H9 (cell line): ENCODE measurements around the gene ZFYVE19. TPM values are rescaled to one million over a fixed set of nuclear protein-coding genes. Genes with fewer than 3 reads are reported as not detected.

ENCODE experiments used
- DNase-seq: peaks from one replicate; pipeline ENCODE4 v3.0.0-alpha.2; 2017
- H2AFZ ChIP-seq: one replicate; pipeline ENCODE4 v1.6.1; 2013; ENCODE audit warnings: mild to moderate bottlenecking, low read length, control low read depth, moderate library complexity
- H2AK5ac ChIP-seq: 2 replicates; pipeline ENCODE4 v1.6.1; 2013; ENCODE audit warnings: low read length, control low read depth, mixed read lengths; ENCODE audit not compliant: insufficient read length
- H2BK120ac ChIP-seq: one replicate; pipeline ENCODE4 v1.6.1; 2013; ENCODE audit warnings: low read depth, mild to moderate bottlenecking, low read length, control low read depth, inconsistent platforms; ENCODE audit not compliant: poor library complexity, severe bottlenecking
- H2BK12ac ChIP-seq: 2 replicates; pipeline ENCODE4 v1.6.1; 2013; ENCODE audit warnings: low read length, control low read depth, mixed read lengths, low read depth; ENCODE audit not compliant: insufficient read length
- H2BK15ac ChIP-seq: 2 replicates; pipeline ENCODE4 v1.6.1; 2013; ENCODE audit warnings: low read depth, low read length, control low read depth
- H2BK20ac ChIP-seq: one replicate; pipeline ENCODE4 v1.6.1; 2013; ENCODE audit warnings: low read depth, mild to moderate bottlenecking, low read length, control low read depth, inconsistent platforms; ENCODE audit not compliant: poor library complexity, severe bottlenecking
- H2BK5ac ChIP-seq: 2 replicates; pipeline ENCODE4 v1.6.1; 2013; ENCODE audit warnings: low read length, control low read depth, mixed read lengths; ENCODE audit not compliant: insufficient read length
- H3K14ac ChIP-seq: 2 replicates; pipeline ENCODE4 v1.6.1; 2013; ENCODE audit warnings: low read length, control low read depth; ENCODE audit not compliant: insufficient read depth
- H3K18ac ChIP-seq: 2 replicates; pipeline ENCODE4 v1.6.1; 2013; ENCODE audit warnings: low read depth, mild to moderate bottlenecking, mixed read lengths, low read length, control low read depth; ENCODE audit not compliant: insufficient read length
- H3K23ac ChIP-seq: 2 replicates; pipeline ENCODE4 v1.6.1; 2013; ENCODE audit warnings: low read length, control low read depth, mixed read lengths, low read depth; ENCODE audit not compliant: insufficient read length
- H3K23me2 ChIP-seq: 2 replicates; pipeline ENCODE4 v1.6.1; 2013; ENCODE audit warnings: low read depth, mild to moderate bottlenecking, mixed read lengths, low read length, control low read depth; ENCODE audit not compliant: insufficient read length, poor library complexity, severe bottlenecking
- H3K27ac ChIP-seq: 2 replicates; pipeline ENCODE4 v1.5.1; 2013; ENCODE audit warnings: low read length, control low read depth, mixed read lengths, low read depth; ENCODE audit not compliant: insufficient read length
- H3K27me3 ChIP-seq: 2 replicates; pipeline ENCODE4 v1.6.1; 2013; ENCODE audit warnings: low read length, control low read depth, inconsistent platforms; ENCODE audit not compliant: insufficient read depth
- H3K4ac ChIP-seq: 2 replicates; pipeline ENCODE4 v1.6.1; 2013; ENCODE audit warnings: low read depth, mild to moderate bottlenecking, control low read depth, inconsistent platforms, low read length, moderate library complexity
- H3K4me1 ChIP-seq: 2 replicates; pipeline ENCODE4 v1.6.1; 2013; ENCODE audit warnings: low read length, control low read depth, inconsistent platforms; ENCODE audit not compliant: insufficient read depth
- H3K4me2 ChIP-seq: 2 replicates; pipeline ENCODE4 v1.6.1; 2013; ENCODE audit warnings: low read length, control low read depth, mixed read lengths; ENCODE audit not compliant: insufficient read length, insufficient read depth
- H3K56ac ChIP-seq: 2 replicates; pipeline ENCODE4 v1.6.1; 2013; ENCODE audit warnings: low read depth, mild to moderate bottlenecking, mixed read lengths, low read length, control low read depth; ENCODE audit not compliant: insufficient read length
- H3K79me1 ChIP-seq: 2 replicates; pipeline ENCODE4 v1.6.1; 2013; ENCODE audit warnings: low read depth, mild to moderate bottlenecking, moderate library complexity, low read length, control low read depth, inconsistent platforms; ENCODE audit not compliant: insufficient read depth, poor library complexity, severe bottlenecking
- H3K79me2 ChIP-seq: 2 replicates; pipeline ENCODE4 v1.6.1; 2013; ENCODE audit warnings: low read length, control low read depth, inconsistent platforms; ENCODE audit not compliant: insufficient read depth
- H3K9ac ChIP-seq: 2 replicates; pipeline ENCODE4 v1.6.1; 2013; ENCODE audit warnings: low read length, control low read depth, mixed read lengths; ENCODE audit not compliant: insufficient read length; ENCODE audit errors: extremely low read depth
- H3K9me3 ChIP-seq: one replicate; pipeline ENCODE4 v1.6.1; 2013; ENCODE audit warnings: low read depth, low read length, inconsistent platforms; ENCODE audit not compliant: control insufficient read depth
- H3T11ph ChIP-seq: one replicate; pipeline ENCODE4 v1.6.1; 2013; ENCODE audit warnings: mild to moderate bottlenecking, low read length, control low read depth, inconsistent platforms
- H4K20me1 ChIP-seq: one replicate; pipeline ENCODE4 v1.6.1; 2013; ENCODE audit not compliant: control insufficient read depth, insufficient read length, insufficient read depth
- H4K5ac ChIP-seq: 2 replicates; pipeline ENCODE4 v1.6.1; 2013; ENCODE audit warnings: low read depth, mild to moderate bottlenecking, mixed read lengths, low read length, control low read depth; ENCODE audit not compliant: insufficient read length
- H4K8ac ChIP-seq: replicated peaks from 2 replicates; pipeline ENCODE4 v1.6.1; 2013; ENCODE audit warnings: low read length, control low read depth, mixed read lengths, low read depth; ENCODE audit not compliant: insufficient read length
- H4K91ac ChIP-seq: 2 replicates; pipeline ENCODE4 v1.6.1; 2013; ENCODE audit warnings: low read depth, mild to moderate bottlenecking, moderate library complexity, mixed read lengths, low read length, control low read depth; ENCODE audit not compliant: insufficient read length
- H3K27ac Mint-ChIP-seq, 3 experiments: 2 replicates in 2 of 3; 3 replicates in 1 of 3; pipeline ENCODE4 v1.8.0; 2020 to 2021; ENCODE audit warnings: mixed read lengths in 3 of 3, mild to moderate bottlenecking in 1 of 3, moderate library complexity in 1 of 3
- H3K27me3 Mint-ChIP-seq: 2 replicates; pipeline ENCODE4 v1.8.0; 2021; ENCODE audit warnings: low read depth, mild to moderate bottlenecking, moderate library complexity, mixed read lengths
- H3K36me3 Mint-ChIP-seq, 3 experiments: 2 replicates in 2 of 3; 3 replicates in 1 of 3; pipeline ENCODE4 v1.8.0; 2020 to 2021; ENCODE audit warnings: low read depth in 3 of 3, mixed read lengths in 3 of 3; ENCODE audit not compliant: insufficient read depth in 1 of 3
- H3K4me1 Mint-ChIP-seq, 2 experiments: 2 replicates each; pipeline ENCODE4 v1.8.0; 2020; ENCODE audit warnings: mixed read lengths in 2 of 2
- H3K4me3 Mint-ChIP-seq, 2 experiments: 2 replicates in 1 of 2; 3 replicates in 1 of 2; pipeline ENCODE4 v1.8.0; 2020 to 2021; ENCODE audit warnings: mild to moderate bottlenecking in 2 of 2, mixed read lengths in 2 of 2, moderate library complexity in 1 of 2
- H3K9me3 Mint-ChIP-seq, 2 experiments: 2 replicates in 1 of 2; 3 replicates in 1 of 2; pipeline ENCODE4 v1.8.0; 2020; ENCODE audit warnings: mild to moderate bottlenecking in 2 of 2, mixed read lengths in 2 of 2, moderate library complexity in 1 of 2
- CTCF ChIP-seq: fragments of 200-600 bp; sonication (generic); conservative IDR thresholded peaks from 3 replicates; pipeline ENCODE4 v1.8.0; 2021; ENCODE audit warnings: antibody characterized with exemption, mild to moderate bottlenecking
- WGBS: extraction: QIAGEN DNeasy Blood & Tissue Kit; methylation state at CpG from one replicate; pipeline ENCODE4 v1.1.7; 2013; ENCODE audit warnings: missing lambda C conversion rate, low lambda C conversion rate, mixed read lengths; ENCODE audit not compliant: insufficient read length; ENCODE audit errors: extremely low coverage; 5-methylcytosine and 5-hydroxymethylcytosine counted together
- total RNA-seq: library from RNA; stranded (reverse); gene quantifications from 2 replicates; pipeline ENCODE4 v1.2.1, GENCODE V29; 2021

Gene ZFYVE19
- total RNA-seq, 1 experiment from 2014 or later = 11.3 TPM

- H3K27ac ChIP-seq = no peak overlapping the region
- no peak overlapping the region for H4K5ac ChIP-seq
- no peak for DNase-seq
- H4K20me1 ChIP-seq = no peaks in the 10 kb centered on the region
- Mint-ChIP-seq H3K9me3 (no peaks in the 10 kb centered on the region), H3K27ac (peak overlapping the region in 2 of 3 experiments; percentile 71 to 90; a peak in 5 of 7 replicates), H3K4me3 (peak overlapping the region in 1 of 2 experiments; percentile 39; a peak in 1 of 5 replicates), H3K36me3 (peaks cover 4 to 11% (median 10%) of the 10 kb centered on the region in 3 experiments; a peak in 6 of 7 replicates), H3K27me3 (no peaks in the 10 kb centered on the region), H3K4me1 (peaks cover 32 to 34% of the 10 kb centered on the region in 2 experiments)
- H3T11ph ChIP-seq = no peak overlapping the region
- H2AFZ ChIP-seq = no peak overlapping the region
- no peaks in the 10 kb centered on the region for H3K23me2 ChIP-seq
- no peak overlapping the region for H2BK20ac ChIP-seq
- no peak overlapping the region for H3K18ac ChIP-seq
- no peaks in the 10 kb centered on the region for H3K27me3 ChIP-seq
- no peak overlapping the region for H3K56ac ChIP-seq
- no CpG with 5 or more reads among the region's 3 CpGs for WGBS
- no peak overlapping the region for H2BK120ac ChIP-seq
- H2BK5ac ChIP-seq = no peak overlapping the region
- H3K9me3 ChIP-seq = no peaks in the 10 kb centered on the region
- H3K4ac ChIP-seq = no peak overlapping the region
- no peak for TF ChIP-seq CTCF
- no peak overlapping the region for H2BK12ac ChIP-seq
- H3K79me2 ChIP-seq = no peaks in the 10 kb centered on the region
- no peaks in the 10 kb centered on the region for H3K79me1 ChIP-seq
- H4K91ac ChIP-seq = no peak overlapping the region
- H3K14ac ChIP-seq = no peak overlapping the region
- no peak overlapping the region for H2AK5ac ChIP-seq
- peaks cover 12% of the 10 kb centered on the region; the same call in 1 of the 2 replicates for H3K4me1 ChIP-seq
- no peak overlapping the region for H3K4me2 ChIP-seq
- H3K23ac ChIP-seq = no peak overlapping the region
- H3K9ac ChIP-seq = no peak overlapping the region
- H4K8ac ChIP-seq = no peak overlapping the region
- no peak overlapping the region for H2BK15ac ChIP-seq
Observed at GRCh38 chr15:40799523-40799922, 7.4 kb upstream of the ZFYVE19 start.
